ENCODE measurements around the gene CTSD.
A peak's percentile ranks its signal among the peaks of the same experiment; 100 is the strongest.
"Not testable (repeated sequence)": the region's sequence is repeated elsewhere in the genome, so short reads cannot be mapped to it uniquely, and the experiment has no call there.

The CTSD gene

GRCh38 chr11:1763796-1764661 lies at the start of gene CTSD:
Gene CTSD, minus strand, starts transcription at chr11:1763927. Its CDS starts 68 bp downstream, at chr11:1763859.
- peak; percentile 85 for DNase-seq (ENCODE audit: low spot score)

GRCh38 chr11:1813356-1813755 lies 49.6 kb upstream of the CTSD start:
- DNase-seq (ENCODE audit: low spot score) = not testable (repeated sequence)

GRCh38 chr11:1812801-1813200 lies 49.1 kb upstream of the CTSD start:
- DNase-seq (ENCODE audit: low spot score) = no peak

DNA sequence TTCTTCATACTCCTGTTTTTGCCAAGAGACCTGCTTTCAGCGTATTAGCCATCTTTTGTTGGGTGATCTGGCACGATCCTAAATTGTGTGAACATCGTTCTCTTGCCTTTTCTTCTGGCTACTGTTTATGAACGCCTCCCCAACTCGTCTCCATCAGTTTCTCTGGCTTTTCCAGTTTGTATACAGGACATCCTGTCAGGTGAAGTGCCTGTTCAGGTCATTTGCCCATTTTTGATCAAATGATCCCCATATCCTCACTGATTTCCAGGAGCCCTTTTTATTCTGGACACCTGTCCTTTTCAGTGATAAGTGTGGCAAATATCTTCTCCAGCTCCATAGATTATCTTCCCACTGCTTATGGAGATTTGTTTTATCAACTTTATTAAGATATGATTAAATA lies 48.5 kb upstream of the CTSD start:
- DNase-seq (ENCODE audit: low spot score) = no peak

GRCh38 chr11:1810761-1811160 lies 47.0 kb upstream of the CTSD start:
- DNase-seq (ENCODE audit: low spot score) = no peak

DNA sequence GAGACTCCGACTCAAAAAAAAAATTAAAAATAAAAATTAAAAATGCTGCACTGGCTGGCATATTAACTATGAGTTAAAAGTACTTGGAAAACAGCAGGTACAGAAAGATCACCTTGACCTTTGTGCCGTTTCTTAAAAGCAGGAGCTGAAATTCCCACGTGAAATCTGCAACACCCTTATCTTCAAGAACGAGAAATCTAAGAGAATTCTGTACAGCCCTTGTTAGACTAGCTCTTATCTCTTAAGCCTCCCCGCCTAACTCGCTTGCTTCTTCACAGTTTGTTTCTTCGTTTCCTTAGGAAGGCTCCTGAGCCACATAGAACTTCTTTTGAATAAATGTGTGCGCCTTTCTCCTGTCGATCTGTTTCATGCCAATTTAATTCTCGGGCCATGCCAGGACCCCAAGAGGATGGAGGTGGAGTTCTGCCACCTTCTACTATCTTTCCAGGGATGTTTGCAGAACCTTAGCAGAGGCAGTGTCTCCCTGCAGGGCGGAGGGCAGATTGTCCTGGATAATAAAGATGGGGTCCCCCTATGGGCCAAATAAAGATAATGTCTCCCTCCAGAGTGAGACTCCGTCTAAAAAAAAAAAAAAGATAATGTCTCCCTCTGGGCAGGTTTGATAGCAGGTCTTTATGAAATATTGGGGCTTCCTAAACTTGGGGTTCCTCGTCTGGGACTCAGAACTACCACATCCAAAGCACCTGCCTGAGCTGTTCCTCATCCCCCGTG lies 43.7 kb upstream of the CTSD start:
- no peak for DNase-seq (ENCODE audit: low spot score)

DNA sequence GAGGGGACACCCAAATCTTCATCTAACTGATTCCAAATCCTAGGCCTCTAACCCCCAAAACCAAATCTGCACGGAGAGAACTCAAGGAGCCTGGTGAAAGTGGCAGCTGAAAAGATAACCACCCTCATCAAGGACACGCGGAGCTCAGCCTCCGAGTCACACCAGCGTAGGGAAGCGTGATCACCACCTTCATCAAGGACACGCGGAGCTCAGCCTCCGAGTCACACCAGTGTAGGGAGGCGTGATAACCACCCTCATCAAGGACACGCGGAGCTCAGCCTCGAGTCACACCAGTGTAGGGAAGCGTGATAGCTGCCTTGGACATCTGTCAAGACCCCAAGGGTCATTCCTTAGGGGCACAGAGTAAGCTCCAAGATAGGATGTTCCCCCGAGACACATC lies 41.8 kb upstream of the CTSD start:
- DNase-seq (ENCODE audit: low spot score) = no peak

GRCh38 chr11:1803835-1804519 lies 40.2 kb upstream of the CTSD start:
- DNase-seq (ENCODE audit: low spot score) = not testable (repeated sequence)

- no peak for DNase-seq (ENCODE audit: low spot score)
Observed at GRCh38 chr11:1803246-1803645, 39.5 kb upstream of the CTSD start.

GRCh38 chr11:1797391-1798125 lies 33.8 kb upstream of the CTSD start:
- DNase-seq (ENCODE audit: low spot score) = no peak

GRCh38 chr11:1796413-1797011 lies 32.8 kb upstream of the CTSD start:
- DNase-seq (ENCODE audit: low spot score) = no peak

DNA sequence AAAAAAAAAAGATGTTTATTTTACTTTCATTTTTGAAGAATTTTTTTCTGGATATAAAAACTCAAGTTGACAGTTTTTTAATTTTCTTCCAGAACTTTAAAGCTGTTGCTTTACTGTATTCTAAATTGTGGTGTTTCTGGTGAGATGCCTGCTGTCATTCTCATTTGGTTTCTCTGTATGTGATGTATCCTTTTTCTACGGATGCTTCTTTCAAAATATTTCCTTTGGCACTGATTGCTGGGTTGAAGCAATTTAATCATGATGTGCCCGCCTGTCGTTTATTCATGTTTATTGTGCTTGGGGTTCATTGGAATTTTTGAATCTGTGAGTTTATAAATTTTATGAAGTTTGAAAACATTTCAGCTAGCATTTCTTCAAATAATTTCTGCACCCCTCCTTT lies 29.4 kb upstream of the CTSD start:
- DNase-seq (ENCODE audit: low spot score) = no peak

GRCh38 chr11:1792461-1792860 lies 28.7 kb upstream of the CTSD start:
- DNase-seq (ENCODE audit: low spot score) = peak; percentile 6

DNA sequence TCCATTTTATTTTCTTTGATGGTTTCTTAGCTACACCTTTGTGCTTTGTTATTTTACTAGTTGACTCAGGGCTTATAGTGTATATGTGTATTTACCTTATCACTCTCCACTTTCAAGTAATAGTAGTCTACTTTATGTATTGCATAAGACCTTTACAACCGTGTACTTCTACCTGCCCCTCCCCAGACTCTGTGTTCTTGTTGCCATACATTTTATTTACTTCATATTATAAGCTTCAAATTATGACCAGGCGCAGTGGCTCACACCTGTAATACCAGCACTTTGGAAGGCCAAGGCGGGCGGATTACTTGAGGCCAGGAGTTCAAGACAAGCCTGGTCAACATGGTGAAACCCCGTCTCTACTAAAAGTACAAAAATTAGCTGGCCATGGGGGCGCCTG lies 28.2 kb upstream of the CTSD start:
- DNase-seq (ENCODE audit: low spot score) = no peak

DNA sequence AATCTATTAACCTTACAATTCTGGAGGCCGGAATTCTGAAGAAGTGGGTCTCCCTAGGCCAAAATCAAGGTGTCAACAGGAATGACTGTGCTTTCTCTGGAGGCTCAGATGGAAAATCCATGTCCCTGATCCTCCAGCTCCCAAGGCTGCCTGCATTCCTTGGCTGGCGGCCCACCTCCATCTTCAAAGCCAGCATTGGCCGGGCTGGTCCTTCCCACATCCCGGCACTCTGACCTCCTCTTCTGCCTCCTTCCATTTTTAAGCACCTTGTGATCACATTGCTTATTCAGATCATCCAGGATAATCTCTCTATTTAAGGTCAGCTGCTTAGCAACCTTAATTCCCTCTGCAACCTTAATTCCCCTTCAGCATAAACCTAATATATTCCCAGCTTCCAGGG lies 22.7 kb upstream of the CTSD start:
- no peak for DNase-seq (ENCODE audit: low spot score)

- DNase-seq (ENCODE audit: low spot score) = no peak
Observed at GRCh38 chr11:1785749-1786413, 22.2 kb upstream of the CTSD start.

GRCh38 chr11:1784761-1785650 lies 21.3 kb upstream of the CTSD start:
- no peak for DNase-seq (ENCODE audit: low spot score)

GRCh38 chr11:1783725-1784529 lies 20.2 kb upstream of the CTSD start:
- no peak for DNase-seq (ENCODE audit: low spot score)

All from CD4-positive, alpha-beta T cell treated with Interleukin-15 for 4 hours (primary cell).